Measurements from ENCODE around the gene SMYD3. TPM values are rescaled to one million over a fixed set of nuclear protein-coding genes. Genes with fewer than 3 reads are reported as not detected.
"Not testable (repeated sequence)": the region's sequence is repeated elsewhere in the genome, so short reads cannot be mapped to it uniquely, and the experiment has no call there.

Gene SMYD3
- polyA plus RNA-seq, 3 donors from 2014 or later: 48.4 to 57.5 (median 50.8) TPM

DNA sequence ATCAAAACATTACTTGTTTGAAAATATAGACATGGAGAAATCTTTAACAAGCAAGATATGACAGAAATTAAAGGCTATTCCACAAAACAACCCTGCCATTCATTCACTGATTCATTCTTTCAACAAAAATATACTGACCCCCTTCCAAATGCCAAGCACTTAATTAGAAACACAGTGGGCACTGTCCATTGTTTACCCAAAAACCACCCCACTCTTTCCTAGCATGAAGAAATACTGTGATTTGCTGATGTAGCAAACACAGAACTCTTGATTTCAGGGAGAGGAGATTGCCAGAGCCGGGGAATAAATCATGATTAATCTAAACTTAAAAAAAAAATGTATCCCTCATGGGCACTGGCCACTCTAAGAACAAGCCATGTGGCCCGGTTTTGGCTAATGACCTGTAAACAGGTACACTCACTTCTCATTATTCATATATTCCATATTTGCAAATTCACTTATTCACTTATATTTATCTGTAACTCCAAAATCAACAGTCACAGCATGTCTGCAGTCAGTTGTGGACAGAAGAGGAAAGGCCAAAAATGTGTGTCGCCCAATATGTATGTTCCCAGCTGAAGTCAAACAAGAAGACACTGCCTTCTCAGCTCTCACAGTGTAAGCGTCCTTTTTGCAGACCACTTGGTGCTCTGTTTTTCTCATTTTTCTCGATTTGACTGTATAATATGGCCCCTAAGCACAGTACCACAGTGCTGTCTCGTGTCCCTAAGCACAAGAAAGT is 133.1 kb downstream of the SMYD3 start:
- no peaks in the 10 kb centered on the region for H3K27me3 Mint-ChIP-seq (ENCODE audit: low read depth in 3 of 3)
- H3K36me3 Mint-ChIP-seq: no peaks in the 10 kb centered on the region
- no peak overlapping the region for H3K27ac Mint-ChIP-seq

DNA sequence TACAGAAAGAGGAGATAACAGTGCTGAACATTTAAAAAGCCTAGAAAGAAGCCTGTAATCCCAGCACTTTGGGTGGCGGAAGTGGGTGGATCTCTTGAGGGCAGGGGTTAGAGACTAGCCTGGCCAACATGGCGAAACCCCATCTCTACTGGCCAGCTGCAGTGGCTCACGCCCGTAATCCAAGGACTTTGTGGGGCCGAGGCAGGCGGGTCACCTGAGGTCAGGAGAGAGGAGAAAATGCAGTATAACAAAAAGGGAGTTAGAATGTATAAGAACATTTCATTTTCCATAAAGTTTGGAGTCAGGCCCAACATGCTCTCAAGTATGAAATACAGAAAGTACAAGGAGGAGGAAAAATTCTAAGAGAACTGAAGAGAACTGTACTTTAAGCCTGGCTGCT is 134.5 kb downstream of the SMYD3 start:
- H3K9me3 Mint-ChIP-seq: no peaks in the 10 kb centered on the region
- H3K36me3 Mint-ChIP-seq: no peaks in the 10 kb centered on the region
- DNase-seq: no peak
- H3K4me1 Mint-ChIP-seq: no peaks in the 10 kb centered on the region
- H3K27ac Mint-ChIP-seq: no peak overlapping the region
- H3K4me3 Mint-ChIP-seq: no peak overlapping the region
- no peaks in the 10 kb centered on the region for H3K27me3 Mint-ChIP-seq (ENCODE audit: low read depth in 3 of 3)

More for the DNA sequence above, 133.1 kb downstream of the SMYD3 start:
- no peak for DNase-seq
- H3K4me3 Mint-ChIP-seq: no peak overlapping the region
- no peaks in the 10 kb centered on the region for H3K4me1 Mint-ChIP-seq
- no peaks in the 10 kb centered on the region for H3K9me3 Mint-ChIP-seq

- H3K4me1 Mint-ChIP-seq: no peaks in the 10 kb centered on the region
- H3K27ac Mint-ChIP-seq: no peak overlapping the region
- no peak overlapping the region for H3K4me3 Mint-ChIP-seq
- DNase-seq: no peak
- H3K27me3 Mint-ChIP-seq (ENCODE audit: low read depth in 3 of 3): no peaks in the 10 kb centered on the region
- H3K36me3 Mint-ChIP-seq: peaks cover 0 to 3% (median 0%) of the 10 kb centered on the region in 3 donors
- H3K9me3 Mint-ChIP-seq: no peaks in the 10 kb centered on the region
Observed at GRCh38 chr1:246367041-246367440, 140.0 kb downstream of the SMYD3 start.

DNA sequence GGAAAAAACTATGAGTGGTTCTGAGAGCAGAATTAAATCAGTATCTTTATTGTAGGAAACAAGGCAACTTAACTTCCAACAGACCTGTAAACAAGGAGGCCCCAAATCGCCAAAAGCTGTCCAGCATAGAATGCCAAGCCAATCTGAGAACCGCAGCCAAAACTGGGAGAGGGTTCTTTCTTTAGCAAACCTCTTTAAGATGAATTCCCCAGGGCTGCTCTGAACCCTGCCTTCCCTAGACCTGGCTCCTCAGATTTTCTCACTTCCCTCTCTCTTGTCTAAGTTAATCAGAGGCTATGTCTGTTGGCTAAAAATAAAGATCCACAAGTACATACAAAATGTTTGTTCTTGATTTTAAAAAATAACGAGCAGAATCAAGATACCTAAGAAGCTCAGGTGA is 141.4 kb downstream of the SMYD3 start:
- Mint-ChIP-seq H3K27me3 (ENCODE audit: low read depth in 3 of 3) (no peaks in the 10 kb centered on the region), H3K4me1 (peaks cover 0 to 4% of the 10 kb centered on the region in 2 donors), H3K36me3 (peaks cover 0 to 5% (median 0%) of the 10 kb centered on the region in 3 donors), H3K27ac (no peak overlapping the region), H3K9me3 (peaks cover 0 to 8% (median 0%) of the 10 kb centered on the region in 6 donors), H3K4me3 (no peak overlapping the region)
- no peak for DNase-seq

DNA sequence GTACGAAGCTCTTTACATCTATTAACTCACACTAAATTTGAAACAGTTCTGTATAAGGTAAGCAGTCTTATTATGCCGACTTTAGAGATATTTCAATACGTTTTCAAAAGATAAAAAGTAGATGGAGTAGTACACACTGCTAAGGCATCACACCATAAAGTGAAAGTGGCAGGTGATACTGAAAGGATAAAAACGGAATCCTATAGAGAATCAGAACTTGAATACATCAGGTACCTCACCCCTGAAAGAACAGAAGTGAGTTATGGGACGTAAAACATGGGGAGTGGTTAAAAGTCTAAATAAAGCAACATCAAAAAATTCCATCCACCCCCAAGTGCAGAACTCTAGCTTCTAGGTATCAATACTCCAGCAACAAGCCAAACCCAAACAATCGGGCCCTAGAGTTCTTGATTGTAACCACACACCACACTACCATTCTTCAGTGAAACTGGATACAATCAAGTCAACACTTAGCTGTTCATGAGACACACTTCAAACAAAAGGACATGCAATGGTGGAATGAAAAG is 142.6 kb downstream of the SMYD3 start:
- H3K4me1 Mint-ChIP-seq: peaks cover 3 to 17% of the 10 kb centered on the region in 2 donors
- no peak overlapping the region for H3K4me3 Mint-ChIP-seq
- no peak for DNase-seq
- H3K27ac Mint-ChIP-seq: no peak overlapping the region
- H3K36me3 Mint-ChIP-seq: peaks cover 0 to 7% (median 0%) of the 10 kb centered on the region in 3 donors
- H3K9me3 Mint-ChIP-seq: peaks cover 0 to 11% (median 1%) of the 10 kb centered on the region in 6 donors
- H3K27me3 Mint-ChIP-seq (ENCODE audit: low read depth in 3 of 3): peaks cover 0 to 2% (median 0%) of the 10 kb centered on the region in 3 donors

- Mint-ChIP-seq H3K9me3 (peaks cover 0 to 25% (median 8%) of the 10 kb centered on the region in 6 donors), H3K4me1 (peaks cover 6 to 32% of the 10 kb centered on the region in 2 donors)
- H3K27me3 Mint-ChIP-seq (ENCODE audit: low read depth in 3 of 3); DNase-seq; H3K36me3 Mint-ChIP-seq; H3K27ac Mint-ChIP-seq; H3K4me3 Mint-ChIP-seq: not testable (repeated sequence)
Observed at GRCh38 chr1:246357014-246357598, 150.0 kb downstream of the SMYD3 start.

DNA sequence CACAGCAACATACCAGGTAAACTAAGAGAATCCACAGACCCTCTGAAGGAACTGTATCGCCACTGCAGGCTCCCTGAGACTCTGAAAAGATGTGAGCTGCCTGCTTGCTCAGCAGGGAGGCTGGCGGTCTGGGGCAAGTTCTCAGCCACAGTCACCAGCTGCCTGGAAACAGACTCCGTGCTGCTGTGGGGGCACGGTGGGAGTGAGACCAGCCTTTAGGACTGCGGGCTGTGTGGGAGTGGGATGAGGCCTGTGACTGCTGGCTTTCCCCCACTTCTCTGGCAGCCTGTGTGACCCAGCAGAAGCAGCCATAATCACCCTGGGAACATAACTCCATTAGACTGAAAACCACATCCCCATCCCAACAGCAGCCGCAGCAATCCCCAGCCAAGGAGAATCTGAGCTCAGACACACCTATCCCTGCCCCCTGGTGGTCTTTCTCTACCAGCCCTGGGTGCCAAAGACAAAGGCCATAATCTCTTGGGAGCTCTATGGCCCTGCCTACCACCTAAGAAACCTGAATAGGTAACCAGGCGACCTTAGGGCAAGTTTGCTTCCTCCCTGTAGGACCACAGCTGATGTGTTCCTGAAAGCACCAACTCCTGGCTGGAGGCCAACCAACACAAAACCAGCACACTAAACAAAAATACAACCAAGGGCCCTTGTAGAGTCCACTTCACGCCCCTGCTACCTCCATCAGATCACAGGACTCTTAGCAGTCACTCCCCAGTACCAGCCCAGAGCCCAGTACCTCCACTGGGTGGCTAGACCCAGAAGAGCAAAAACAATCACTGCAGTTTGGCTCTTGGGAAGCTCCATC is 151.5 kb downstream of the SMYD3 start:
- no peak overlapping the region for H3K27ac Mint-ChIP-seq
- DNase-seq: no peak
- H3K4me1 Mint-ChIP-seq: peaks cover 6 to 27% of the 10 kb centered on the region in 2 donors
- peaks cover 5 to 8% (median 7%) of the 10 kb centered on the region in 3 donors for H3K36me3 Mint-ChIP-seq
- peaks cover 0 to 25% (median 6%) of the 10 kb centered on the region in 6 donors for H3K9me3 Mint-ChIP-seq
- peaks cover 1 to 2% (median 2%) of the 10 kb centered on the region in 3 donors for H3K27me3 Mint-ChIP-seq (ENCODE audit: low read depth in 3 of 3)
- H3K4me3 Mint-ChIP-seq: no peak overlapping the region

GRCh38 chr1:246351721-246352120 is 155.4 kb downstream of the SMYD3 start:
- H3K9me3 Mint-ChIP-seq: peaks cover 0 to 8% (median under 1%) of the 10 kb centered on the region in 6 donors
- H3K27ac Mint-ChIP-seq: no peak overlapping the region
- H3K4me1 Mint-ChIP-seq: peaks cover 0 to 6% of the 10 kb centered on the region in 2 donors
- no peak overlapping the region for H3K4me3 Mint-ChIP-seq
- peaks cover 3 to 12% (median 6%) of the 10 kb centered on the region in 3 donors for H3K36me3 Mint-ChIP-seq
- DNase-seq: no peak
- peaks cover 0 to 2% (median 0%) of the 10 kb centered on the region in 3 donors for H3K27me3 Mint-ChIP-seq (ENCODE audit: low read depth in 3 of 3)

GRCh38 chr1:246350745-246351144 is 156.3 kb downstream of the SMYD3 start:
- no peak overlapping the region for H3K27ac Mint-ChIP-seq
- H3K36me3 Mint-ChIP-seq: peaks cover 8 to 17% (median 13%) of the 10 kb centered on the region in 3 donors

DNA sequence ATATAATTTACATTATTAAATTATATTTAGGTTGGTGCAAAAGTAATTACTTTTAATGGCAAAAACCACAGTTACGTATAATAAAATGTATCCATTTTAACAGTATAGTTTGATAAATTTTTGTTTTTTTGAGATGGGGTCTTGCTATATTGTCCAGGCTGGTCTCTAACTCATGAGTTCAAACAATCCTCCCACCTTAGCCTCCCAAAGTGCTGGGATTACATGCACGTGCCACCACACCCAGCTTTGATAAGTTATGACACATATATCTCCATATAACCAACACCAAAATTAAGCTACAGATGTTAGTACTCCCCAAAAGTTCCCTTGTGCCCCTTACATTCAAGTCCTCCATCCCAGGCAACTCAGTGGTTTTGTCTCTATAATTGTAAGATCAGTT is 163.1 kb downstream of the SMYD3 start:
- peaks cover 10 to 31% (median 18%) of the 10 kb centered on the region in 3 donors for H3K36me3 Mint-ChIP-seq
- no peak overlapping the region for H3K4me3 Mint-ChIP-seq

More at GRCh38 chr1:246350745-246351144, 156.3 kb downstream of the SMYD3 start:
- peaks cover 0 to 2% (median 0%) of the 10 kb centered on the region in 3 donors for H3K27me3 Mint-ChIP-seq (ENCODE audit: low read depth in 3 of 3)
- H3K9me3 Mint-ChIP-seq: no peaks in the 10 kb centered on the region
- DNase-seq: no peak
- H3K4me3 Mint-ChIP-seq: no peak overlapping the region
- peaks cover 0 to 6% of the 10 kb centered on the region in 2 donors for H3K4me1 Mint-ChIP-seq

GRCh38 chr1:246343251-246343650 is 163.8 kb downstream of the SMYD3 start:
- no peak overlapping the region for H3K27ac Mint-ChIP-seq
- H3K4me1 Mint-ChIP-seq: peaks cover 14 to 31% of the 10 kb centered on the region in 2 donors
- H3K4me3 Mint-ChIP-seq: peak overlapping the region in 1 of 5 donors; percentile 24
- H3K27me3 Mint-ChIP-seq (ENCODE audit: low read depth in 3 of 3): peaks cover 0 to 1% (median 0%) of the 10 kb centered on the region in 3 donors
- H3K9me3 Mint-ChIP-seq: peaks cover 0 to 10% (median 0%) of the 10 kb centered on the region in 6 donors
- H3K36me3 Mint-ChIP-seq: peaks cover 10 to 31% (median 18%) of the 10 kb centered on the region in 3 donors
- no peak for DNase-seq

More for the DNA sequence above, 163.1 kb downstream of the SMYD3 start:
- peaks cover 14 to 25% of the 10 kb centered on the region in 2 donors for H3K4me1 Mint-ChIP-seq
- no peak for DNase-seq
- peaks cover 0 to 1% (median 0%) of the 10 kb centered on the region in 3 donors for H3K27me3 Mint-ChIP-seq (ENCODE audit: low read depth in 3 of 3)
- no peak overlapping the region for H3K27ac Mint-ChIP-seq
- H3K9me3 Mint-ChIP-seq: peaks cover 0 to 10% (median 0%) of the 10 kb centered on the region in 6 donors

DNA sequence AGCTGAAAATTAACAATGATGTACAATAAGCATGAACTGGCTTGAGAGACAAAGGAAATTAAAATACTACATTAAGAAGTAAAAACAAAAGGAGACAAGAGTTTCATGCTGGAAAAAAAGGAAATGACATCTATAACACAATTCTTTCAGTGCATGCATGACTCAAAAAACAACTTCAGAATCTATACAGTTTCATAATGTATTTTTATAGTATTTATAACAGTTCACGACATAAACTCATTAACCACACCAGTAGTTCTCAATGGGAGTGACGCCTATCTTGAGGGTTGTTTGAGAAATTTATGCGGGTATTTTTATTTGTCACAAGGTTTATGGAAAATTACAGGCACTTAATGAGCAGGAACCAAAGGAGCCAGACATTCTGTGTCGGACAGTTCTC is 168.5 kb downstream of the SMYD3 start:
- no peak for DNase-seq
- Mint-ChIP-seq H3K4me3 (no peak overlapping the region), H3K36me3 (peaks cover 4 to 12% (median 5%) of the 10 kb centered on the region in 3 donors), H3K9me3 (peaks cover 0 to 2% (median 0%) of the 10 kb centered on the region in 6 donors), H3K27me3 (ENCODE audit: low read depth in 3 of 3) (peaks cover 0 to 1% (median 0%) of the 10 kb centered on the region in 3 donors), H3K4me1 (peaks cover 11 to 21% of the 10 kb centered on the region in 2 donors), H3K27ac (no peak overlapping the region)

DNA sequence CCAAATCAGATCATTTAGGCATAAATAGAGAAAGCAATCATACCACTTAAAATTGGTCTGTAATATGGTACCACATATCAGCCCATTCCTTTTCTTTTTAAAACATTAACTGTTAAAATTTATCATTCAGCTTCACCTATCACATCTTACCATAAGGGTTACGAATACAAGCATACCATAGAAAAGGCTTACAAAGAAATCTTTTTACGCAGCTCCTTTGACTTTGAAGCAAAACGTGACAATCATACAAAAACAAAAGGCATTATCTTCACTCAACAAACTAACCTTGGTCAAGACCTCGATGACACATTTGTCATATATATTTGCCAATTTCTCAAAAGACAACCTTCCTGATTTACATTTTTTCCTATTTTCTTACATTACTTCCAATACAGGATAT is 169.0 kb downstream of the SMYD3 start:
- Mint-ChIP-seq H3K4me3 (no peak overlapping the region), H3K27ac (no peak overlapping the region), H3K27me3 (ENCODE audit: low read depth in 3 of 3) (peaks cover 0 to 1% (median 0%) of the 10 kb centered on the region in 3 donors)

More for the DNA sequence above, 169.0 kb downstream of the SMYD3 start:
- no peaks in the 10 kb centered on the region for H3K9me3 Mint-ChIP-seq
- no peak for DNase-seq
- H3K4me1 Mint-ChIP-seq: peaks cover 6 to 17% of the 10 kb centered on the region in 2 donors
- peaks cover 6 to 13% (median 8%) of the 10 kb centered on the region in 3 donors for H3K36me3 Mint-ChIP-seq
